ENCODE measurements around the gene ACHE.

ACHE gene

GRCh38 chr7:100884736-100885439, 10.8 kb downstream of the ACHE start:
- DNase-seq, result no peak

GRCh38 chr7:100882785-100883526, 12.7 kb downstream of the ACHE start:
- DNase-seq, result no peak

GRCh38 chr7:100882201-100882600, 13.5 kb downstream of the ACHE start:
- DNase-seq, result no peak

- DNase-seq, result no peak
Measured at GRCh38 chr7:100881136-100881535, 14.6 kb downstream of the ACHE start.

- DNase-seq, result no peak
Measured at GRCh38 chr7:100880645-100881044, 15.0 kb downstream of the ACHE start.

GRCh38 chr7:100879685-100880261, 15.9 kb downstream of the ACHE start:
- DNase-seq, result no peak

- no peak for DNase-seq
Measured at GRCh38 chr7:100878685-100879084, 17.0 kb downstream of the ACHE start.

GRCh38 chr7:100878013-100878412, 17.7 kb downstream of the ACHE start:
- DNase-seq, result no peak

GRCh38 chr7:100875356-100875751, 20.3 kb downstream of the ACHE start:
- DNase-seq, result peak; percentile 46

- peak; percentile 99 for DNase-seq
Measured at GRCh38 chr7:100874577-100875355, 20.9 kb downstream of the ACHE start, which contains the start of gene SRRT. Gene SRRT, plus strand, starts transcription at chr7:100875103. Its CDS starts 488 bp downstream, at chr7:100875591.

GRCh38 chr7:100874300-100874576, 21.4 kb downstream of the ACHE start:
- no peak for DNase-seq

- no peak for DNase-seq
Measured at GRCh38 chr7:100873599-100874299, 21.9 kb downstream of the ACHE start.

GRCh38 chr7:100867776-100868485, 27.8 kb downstream of the ACHE start:
- no peak for DNase-seq

- DNase-seq, result peak; percentile 93
Measured at GRCh38 chr7:100867040-100867775, 28.5 kb downstream of the ACHE start, which contains the start of gene TRIP6. Gene TRIP6, plus strand, starts transcription at chr7:100867387. Its CDS starts 111 bp downstream, at chr7:100867498.

GRCh38 chr7:100866729-100867039, 29.0 kb downstream of the ACHE start:
- no peak for DNase-seq

- DNase-seq, result peak; percentile 86
Measured at GRCh38 chr7:100865938-100866728, 29.6 kb downstream of the ACHE start.

- DNase-seq, result peak; percentile 60
Measured at GRCh38 chr7:100865372-100865911, 30.2 kb downstream of the ACHE start.

GRCh38 chr7:100864263-100864845, 31.3 kb downstream of the ACHE start:
- DNase-seq, result no peak

- peak; percentile 66 for DNase-seq
Measured at GRCh38 chr7:100863406-100863950, 32.2 kb downstream of the ACHE start.

- no peak for DNase-seq
Measured at GRCh38 chr7:100861616-100861985, 34.1 kb downstream of the ACHE start.
